Measurements from ENCODE around the gene PDLIM7. TPM values are rescaled to one million over a fixed set of nuclear protein-coding genes. Genes with fewer than 3 reads are reported as not detected.

PDLIM7 gene
- total and polyA plus RNA-seq, 11 donors = 36.3 to 124 (median 52.5) TPM

DNA sequence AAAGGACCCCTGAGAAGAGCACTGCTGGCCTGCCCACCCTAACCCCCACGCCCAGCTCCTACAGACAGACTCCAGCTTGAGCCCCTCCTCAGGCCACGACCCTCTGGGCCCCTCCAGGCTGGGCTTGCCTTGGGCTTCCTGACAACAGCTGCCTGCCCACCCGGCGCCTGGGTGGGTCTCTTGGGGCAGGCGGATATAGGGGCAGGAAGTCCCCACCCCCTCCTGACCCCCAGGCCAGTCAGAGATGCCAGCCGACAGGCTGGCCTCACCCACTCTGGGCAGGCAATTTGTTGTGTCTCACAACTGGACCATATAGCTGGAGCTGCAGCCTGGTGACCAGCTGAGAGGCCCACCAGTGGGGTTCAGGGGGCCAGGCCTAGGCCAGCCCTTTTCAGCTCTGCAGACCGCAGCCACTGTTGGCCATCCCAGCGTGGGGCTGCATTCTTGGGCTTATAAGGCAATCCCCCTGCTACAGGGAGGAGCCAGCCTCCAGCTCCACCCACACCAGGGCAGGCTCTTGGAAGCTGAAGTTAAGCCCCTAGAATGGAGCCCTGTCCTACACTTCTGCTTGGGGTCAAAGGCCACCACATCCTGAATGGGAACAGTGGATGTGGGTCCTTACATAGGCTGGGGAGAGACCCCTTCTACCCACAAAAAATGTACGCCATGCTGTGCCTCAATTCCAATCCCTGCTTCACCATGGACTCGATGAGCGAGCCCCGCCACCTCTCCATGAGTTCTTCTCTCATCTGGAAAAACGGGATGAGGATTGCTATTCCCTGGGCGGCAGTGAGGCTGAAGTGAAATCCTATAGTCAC lies 2.0 kb downstream of the PDLIM7 start:
- H3K27me3 ChIP-seq = no peaks in the 10 kb centered on the region
- H3K4me3 ChIP-seq = peak overlapping the region in 10 of 12 donors; percentile 72 to 96 (median 78)
- H3K27ac ChIP-seq = peak overlapping the region in 11 of 12 donors; percentile 87 to 98 (median 95)
- 58 to 73% (median 59%) methylated on average over 7 to 14 of the region's 14 CpGs for WGBS, 4 donors
- DNase-seq = peak; percentile 72 to 84 (median 78)
- peak; percentile 4 to 36 (median 14) for ATAC-seq
- peak in 1 of 2 donors; percentile 15 for TF ChIP-seq POLR2A (IDR thresholded peaks at IDR 0.05)
- TF ChIP-seq, protein P1, sequence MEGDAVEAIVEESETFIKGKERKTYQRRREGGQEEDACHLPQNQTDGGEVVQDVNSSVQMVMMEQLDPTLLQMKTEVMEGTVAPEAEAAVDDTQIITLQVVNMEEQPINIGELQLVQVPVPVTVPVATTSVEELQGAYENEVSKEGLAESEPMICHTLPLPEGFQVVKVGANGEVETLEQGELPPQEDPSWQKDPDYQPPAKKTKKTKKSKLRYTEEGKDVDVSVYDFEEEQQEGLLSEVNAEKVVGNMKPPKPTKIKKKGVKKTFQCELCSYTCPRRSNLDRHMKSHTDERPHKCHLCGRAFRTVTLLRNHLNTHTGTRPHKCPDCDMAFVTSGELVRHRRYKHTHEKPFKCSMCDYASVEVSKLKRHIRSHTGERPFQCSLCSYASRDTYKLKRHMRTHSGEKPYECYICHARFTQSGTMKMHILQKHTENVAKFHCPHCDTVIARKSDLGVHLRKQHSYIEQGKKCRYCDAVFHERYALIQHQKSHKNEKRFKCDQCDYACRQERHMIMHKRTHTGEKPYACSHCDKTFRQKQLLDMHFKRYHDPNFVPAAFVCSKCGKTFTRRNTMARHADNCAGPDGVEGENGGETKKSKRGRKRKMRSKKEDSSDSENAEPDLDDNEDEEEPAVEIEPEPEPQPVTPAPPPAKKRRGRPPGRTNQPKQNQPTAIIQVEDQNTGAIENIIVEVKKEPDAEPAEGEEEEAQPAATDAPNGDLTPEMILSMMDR (IDR thresholded peaks at IDR 0.05) = no peak
- no peaks in the 10 kb centered on the region for H3K9me3 ChIP-seq
- peaks cover 0 to 41% (median 26%) of the 10 kb centered on the region in 9 donors for H3K36me3 ChIP-seq
- peaks cover 8 to 66% (median 53%) of the 10 kb centered on the region in 12 donors for H3K4me1 ChIP-seq
- intact Hi-C loops (cut with DNase I) = loop anchor here in 6 of 10 donors (2.0 to 5.0 kb wide), 5 partner anchors 17 to 103 kb away; no protein-coding TSS in a partner anchor

DNA sequence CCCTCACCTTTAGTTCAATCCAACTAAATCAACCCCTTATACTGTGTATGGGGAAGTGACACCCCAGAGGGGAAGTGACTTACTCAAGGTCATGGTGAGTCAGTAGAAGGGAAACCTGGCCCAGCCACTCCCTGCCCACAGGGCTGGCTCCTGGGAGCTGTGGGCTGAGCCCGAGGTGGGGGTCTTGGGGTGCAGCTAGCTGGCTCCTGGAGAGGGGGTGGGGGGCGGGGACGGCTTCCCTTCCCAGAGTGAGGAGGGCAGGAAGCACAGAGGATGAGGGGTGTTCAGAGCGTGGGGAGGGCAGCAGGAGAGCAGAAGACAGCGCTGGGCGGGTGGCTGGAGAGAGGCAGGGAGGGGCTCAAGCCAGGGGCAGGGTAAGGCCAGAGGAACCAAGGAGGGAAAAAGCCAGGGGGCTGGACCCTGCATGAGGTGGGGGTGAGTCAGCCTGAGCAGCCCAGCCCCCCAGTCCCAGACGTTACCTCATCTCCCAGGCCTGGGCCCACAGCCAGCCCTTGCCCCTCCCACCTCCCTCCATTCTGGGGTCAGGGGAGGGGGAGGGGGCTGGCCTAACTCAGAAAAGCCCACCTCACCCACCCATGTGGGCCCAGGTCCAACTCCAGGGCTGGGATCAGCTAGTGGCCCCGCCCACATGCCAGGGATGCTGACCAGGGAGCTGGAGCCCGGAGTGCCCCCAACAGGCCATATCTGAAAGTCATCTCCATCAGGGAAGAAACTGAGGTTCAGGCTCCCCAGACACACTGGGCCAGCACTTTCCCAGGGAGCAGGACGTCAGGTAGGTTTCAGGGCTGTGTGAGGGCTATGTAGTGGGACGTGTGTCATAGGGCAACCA lies 2.8 kb downstream of the PDLIM7 start:
- no peak for TF ChIP-seq POLR2A (IDR thresholded peaks at IDR 0.05)
- TF ChIP-seq, protein P1 (IDR thresholded peaks at IDR 0.05) = peak in 7 of 12 donors; percentile 12 to 40 (median 21)
- Histone ChIP-seq H3K27ac (peak overlapping the region in 11 of 12 donors; percentile 21 to 98 (median 95)), H3K4me1 (peaks cover 8 to 62% (median 52%) of the 10 kb centered on the region in 12 donors), H3K4me3 (peak overlapping the region in 9 of 12 donors; percentile 31 to 96 (median 78)), H3K9me3 (no peaks in the 10 kb centered on the region), H3K36me3 (peaks cover 0 to 49% (median 34%) of the 10 kb centered on the region in 9 donors), H3K27me3 (no peaks in the 10 kb centered on the region)
- intact Hi-C loops (cut with DNase I) = loop anchor here in 3 of 10 donors (5.0 kb wide), 2 partner anchors 37 to 102 kb away; no protein-coding TSS in a partner anchor
- DNase-seq (peak; percentile 71 to 87 (median 83)), ATAC-seq (peak in 3 of 4 donors; percentile 18 to 44 (median 31))
- 54 to 62% (median 58%) methylated on average over 8 to 11 of the region's 11 CpGs for WGBS, 4 donors

DNA sequence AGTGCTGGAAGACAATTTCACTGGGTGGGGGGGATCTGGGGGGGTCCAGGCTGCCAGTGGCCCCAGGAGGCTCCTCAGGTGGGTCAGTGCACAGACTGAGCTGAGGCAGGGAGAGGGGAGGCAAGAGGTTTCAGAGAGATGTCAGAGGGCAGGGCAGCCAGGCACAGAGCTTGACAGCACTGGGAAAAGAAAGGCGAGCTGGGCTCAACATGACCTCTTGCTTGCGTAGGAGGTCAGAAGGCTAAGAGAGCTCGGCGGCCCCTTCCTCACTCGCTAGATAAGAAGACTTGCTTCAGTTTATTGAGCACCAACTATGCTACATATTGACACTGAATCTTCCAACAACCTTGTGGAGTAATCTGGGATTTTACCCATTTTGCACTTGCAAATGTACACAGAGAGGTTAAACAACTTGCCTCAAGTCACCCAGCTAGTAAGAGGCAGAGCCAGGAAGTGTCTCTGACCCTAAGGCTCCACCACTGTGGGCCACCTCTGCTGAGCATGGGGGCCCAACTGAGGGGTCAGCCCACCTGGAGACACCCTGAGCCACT lies 3.5 kb downstream of the PDLIM7 start:
- Histone ChIP-seq H3K4me1 (peaks cover 8 to 62% (median 52%) of the 10 kb centered on the region in 12 donors), H3K27me3 (no peaks in the 10 kb centered on the region), H3K36me3 (peaks cover 0 to 56% (median 41%) of the 10 kb centered on the region in 9 donors), H3K9me3 (no peaks in the 10 kb centered on the region), H3K4me3 (peak overlapping the region in 4 of 12 donors; percentile 78 to 96 (median 84)), H3K27ac (peak overlapping the region in 11 of 12 donors; percentile 21 to 98 (median 93))
- WGBS, 4 donors = 80 to 88% (median 86%) methylated on average over 5 of the region's 5 CpGs
- ATAC-seq = no peak
- no peak for DNase-seq
- TF ChIP-seq, protein P1 (IDR thresholded peaks at IDR 0.05) = no peak
- no peak for TF ChIP-seq POLR2A (IDR thresholded peaks at IDR 0.05)
- intact Hi-C loops (cut with DNase I) = no loop called here

Measured in heart left ventricle (tissue), 16 donors.